ENCODE data around the gene MINPP1. TPM values are rescaled to one million over a fixed set of nuclear protein-coding genes. Genes with fewer than 3 reads are reported as not detected.

Gene MINPP1
- total and polyA plus RNA-seq, 2 donors: 11.1 to 16.9 TPM

- Histone ChIP-seq H3K4me3 (ENCODE audit: low read length in 2 of 2) (no peak overlapping the region), H3K36me3 (ENCODE audit: control insufficient read depth in 2 of 2, insufficient read depth in 2 of 2, low read length in 1 of 2) (peaks cover 9 to 11% of the 10 kb centered on the region in 2 donors), H3K9me3 (ENCODE audit: control insufficient read depth in 2 of 2, insufficient read depth in 1 of 2, low read length in 1 of 2) (peaks cover 2 to 7% of the 10 kb centered on the region in 2 donors), H3K27me3 (ENCODE audit: control insufficient read depth in 2 of 2, insufficient read depth in 1 of 2, low read length in 1 of 2) (no peaks in the 10 kb centered on the region), H3K27ac (ENCODE audit: low read depth in 1 of 2, low read length in 1 of 2) (no peak overlapping the region), H3K4me1 (ENCODE audit: control insufficient read depth in 2 of 2, insufficient read depth in 2 of 2, low read length in 2 of 2) (no peaks in the 10 kb centered on the region)
- 99% methylated on average over 3 of the region's 3 CpGs for WGBS
- DNase-seq (ENCODE audit: low read depth in 6 of 9, low spot score in 9 of 9): no peak
Observed at GRCh38 chr10:87534173-87534858, 29.6 kb downstream of the MINPP1 start.

DNA sequence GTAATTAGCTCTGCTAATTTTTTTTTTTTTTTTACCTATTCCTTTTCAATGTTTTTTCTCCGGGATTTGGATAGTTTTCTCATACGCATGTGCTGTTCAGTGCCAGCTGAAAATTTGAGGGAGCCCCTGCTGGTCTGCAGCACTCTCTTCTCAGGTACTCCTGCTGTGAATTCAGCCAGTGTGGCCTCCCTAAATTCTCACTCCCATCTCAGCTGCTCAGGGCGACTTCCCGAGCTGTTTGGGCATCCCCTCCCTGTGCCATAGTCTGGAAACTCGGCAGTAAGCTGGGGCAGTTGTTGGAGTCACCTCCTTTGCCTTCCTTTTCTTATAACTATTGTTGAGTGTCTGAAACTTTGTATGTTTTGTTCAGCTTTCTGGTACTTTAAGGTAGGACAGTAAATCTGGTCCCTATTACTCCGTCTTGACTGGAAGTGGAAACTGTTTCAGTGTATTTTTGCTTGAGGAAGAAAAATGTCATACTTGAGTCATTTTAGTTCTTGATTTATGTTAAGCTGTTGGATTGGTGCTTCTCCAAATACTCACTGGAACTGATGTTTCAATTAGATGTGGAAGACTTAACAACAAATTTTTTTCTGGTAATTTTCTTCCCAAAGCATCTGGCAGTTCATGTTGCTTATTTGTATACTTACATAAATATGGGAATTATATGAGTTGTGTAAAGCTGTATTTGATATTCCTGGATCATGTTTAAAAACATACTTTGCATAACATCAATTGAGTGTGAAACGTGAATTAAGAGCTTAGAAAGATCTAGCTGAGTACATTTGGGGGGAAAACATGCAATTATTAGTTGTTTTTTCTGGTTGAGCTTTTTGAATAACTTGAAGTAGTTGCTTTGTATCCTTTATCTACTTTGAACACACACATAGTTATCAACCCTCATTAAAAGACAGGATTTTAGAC lies 33.7 kb downstream of the MINPP1 start:
- peaks cover 11 to 13% of the 10 kb centered on the region in 2 donors for H3K36me3 ChIP-seq (ENCODE audit: control insufficient read depth in 2 of 2, insufficient read depth in 2 of 2, low read length in 1 of 2)
- H3K9me3 ChIP-seq (ENCODE audit: control insufficient read depth in 2 of 2, insufficient read depth in 1 of 2, low read length in 1 of 2): peaks cover 1 to 8% of the 10 kb centered on the region in 2 donors
- 96% methylated on average over 7 of the region's 7 CpGs for WGBS
- DNase-seq (ENCODE audit: low read depth in 6 of 9, low spot score in 9 of 9): no peak
- H3K27ac ChIP-seq (ENCODE audit: low read depth in 1 of 2, low read length in 1 of 2): no peak overlapping the region
- no peak overlapping the region for H3K4me3 ChIP-seq (ENCODE audit: low read length in 2 of 2)
- no peaks in the 10 kb centered on the region for H3K27me3 ChIP-seq (ENCODE audit: control insufficient read depth in 2 of 2, insufficient read depth in 1 of 2, low read length in 1 of 2)
- H3K4me1 ChIP-seq (ENCODE audit: control insufficient read depth in 2 of 2, insufficient read depth in 2 of 2, low read length in 2 of 2): no peaks in the 10 kb centered on the region

- H3K4me1 ChIP-seq (ENCODE audit: control insufficient read depth in 2 of 2, insufficient read depth in 2 of 2, low read length in 2 of 2): peaks cover 0 to 1% of the 10 kb centered on the region in 2 donors
- H3K9me3 ChIP-seq (ENCODE audit: control insufficient read depth in 2 of 2, insufficient read depth in 1 of 2, low read length in 1 of 2): peaks cover 1 to 8% of the 10 kb centered on the region in 2 donors
- no peak overlapping the region for H3K4me3 ChIP-seq (ENCODE audit: low read length in 2 of 2)
- no peak overlapping the region for H3K27ac ChIP-seq (ENCODE audit: low read depth in 1 of 2, low read length in 1 of 2)
- WGBS: 97% methylated on average over 1 of the region's 1 CpG
- H3K27me3 ChIP-seq (ENCODE audit: control insufficient read depth in 2 of 2, insufficient read depth in 1 of 2, low read length in 1 of 2): no peaks in the 10 kb centered on the region
- DNase-seq (ENCODE audit: low read depth in 6 of 9, low spot score in 9 of 9): no peak
- peaks cover 9 to 12% of the 10 kb centered on the region in 2 donors for H3K36me3 ChIP-seq (ENCODE audit: control insufficient read depth in 2 of 2, insufficient read depth in 2 of 2, low read length in 1 of 2)
Observed at GRCh38 chr10:87541114-87541513, 36.4 kb downstream of the MINPP1 start.

GRCh38 chr10:87544721-87545120 lies 40.0 kb downstream of the MINPP1 start:
- peaks cover 9 to 16% of the 10 kb centered on the region in 2 donors for H3K36me3 ChIP-seq (ENCODE audit: control insufficient read depth in 2 of 2, insufficient read depth in 2 of 2, low read length in 1 of 2)
- no peak overlapping the region for H3K27ac ChIP-seq (ENCODE audit: low read depth in 1 of 2, low read length in 1 of 2)
- no peak for DNase-seq (ENCODE audit: low read depth in 6 of 9, low spot score in 9 of 9)
- no peak overlapping the region for H3K4me3 ChIP-seq (ENCODE audit: low read length in 2 of 2)
- peaks cover 0 to 3% of the 10 kb centered on the region in 2 donors for H3K4me1 ChIP-seq (ENCODE audit: control insufficient read depth in 2 of 2, insufficient read depth in 2 of 2, low read length in 2 of 2)
- H3K27me3 ChIP-seq (ENCODE audit: control insufficient read depth in 2 of 2, insufficient read depth in 1 of 2, low read length in 1 of 2): no peaks in the 10 kb centered on the region
- H3K9me3 ChIP-seq (ENCODE audit: control insufficient read depth in 2 of 2, insufficient read depth in 1 of 2, low read length in 1 of 2): peaks cover 1 to 8% of the 10 kb centered on the region in 2 donors

DNA sequence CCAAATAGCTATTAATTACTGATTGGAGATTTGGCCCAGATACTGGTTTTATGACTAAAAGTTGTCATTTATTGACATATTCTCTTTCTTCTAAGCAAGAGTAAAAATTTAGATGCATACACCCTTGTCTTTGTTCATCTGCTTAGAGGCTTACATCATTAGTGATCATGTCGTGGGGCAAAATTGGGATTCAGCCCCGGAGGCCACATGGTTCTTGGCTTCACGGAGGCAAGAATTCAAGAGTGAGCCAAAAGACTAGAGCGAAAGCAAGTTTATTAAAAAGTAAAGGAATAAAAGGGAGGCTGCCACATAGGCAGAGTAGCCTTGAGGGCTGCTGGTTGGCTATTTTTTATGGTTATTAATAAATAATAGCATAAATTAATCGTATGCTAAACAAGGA lies 41.1 kb downstream of the MINPP1 start:
- Histone ChIP-seq H3K4me1 (ENCODE audit: control insufficient read depth in 2 of 2, insufficient read depth in 2 of 2, low read length in 2 of 2) (peaks cover 0 to 3% of the 10 kb centered on the region in 2 donors), H3K36me3 (ENCODE audit: control insufficient read depth in 2 of 2, insufficient read depth in 2 of 2, low read length in 1 of 2) (peaks cover 9 to 16% of the 10 kb centered on the region in 2 donors), H3K9me3 (ENCODE audit: control insufficient read depth in 2 of 2, insufficient read depth in 1 of 2, low read length in 1 of 2) (peaks cover 1 to 8% of the 10 kb centered on the region in 2 donors), H3K27me3 (ENCODE audit: control insufficient read depth in 2 of 2, insufficient read depth in 1 of 2, low read length in 1 of 2) (no peaks in the 10 kb centered on the region), H3K27ac (ENCODE audit: low read depth in 1 of 2, low read length in 1 of 2) (no peak overlapping the region), H3K4me3 (ENCODE audit: low read length in 2 of 2) (no peak overlapping the region)
- 78% methylated on average over 5 of the region's 5 CpGs for WGBS
- no peak for DNase-seq (ENCODE audit: low read depth in 6 of 9, low spot score in 9 of 9)

DNA sequence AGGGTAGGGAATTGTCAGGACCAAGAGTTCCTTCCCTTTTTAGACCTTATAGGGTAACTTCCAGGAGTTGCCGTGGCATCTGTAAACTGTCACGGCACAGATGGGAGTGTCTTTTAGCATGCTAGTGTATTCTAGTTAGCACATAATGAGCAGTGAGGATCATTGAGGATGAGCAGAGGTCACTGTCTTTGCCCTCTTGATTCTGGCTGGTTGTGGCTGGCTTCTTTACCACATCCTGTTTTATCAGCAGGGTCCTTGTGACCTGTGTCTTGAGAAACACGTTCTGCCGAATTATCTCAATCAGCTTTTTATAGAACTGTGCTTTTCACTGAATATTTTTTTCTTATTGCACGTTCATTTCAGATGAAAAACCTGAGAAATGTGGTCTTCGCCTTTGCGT lies 41.5 kb downstream of the MINPP1 start:
- H3K27me3 ChIP-seq (ENCODE audit: control insufficient read depth in 2 of 2, insufficient read depth in 1 of 2, low read length in 1 of 2): no peaks in the 10 kb centered on the region
- whole genome bisulfite sequencing: 57% methylated on average over 7 of the region's 7 CpGs
- DNase-seq (ENCODE audit: low read depth in 6 of 9, low spot score in 9 of 9): no peak
- no peak overlapping the region for H3K27ac ChIP-seq (ENCODE audit: low read depth in 1 of 2, low read length in 1 of 2)
- H3K4me3 ChIP-seq (ENCODE audit: low read length in 2 of 2): no peak overlapping the region
- peaks cover 9 to 16% of the 10 kb centered on the region in 2 donors for H3K36me3 ChIP-seq (ENCODE audit: control insufficient read depth in 2 of 2, insufficient read depth in 2 of 2, low read length in 1 of 2)
- H3K4me1 ChIP-seq (ENCODE audit: control insufficient read depth in 2 of 2, insufficient read depth in 2 of 2, low read length in 2 of 2): peaks cover 0 to 3% of the 10 kb centered on the region in 2 donors
- peaks cover 1 to 8% of the 10 kb centered on the region in 2 donors for H3K9me3 ChIP-seq (ENCODE audit: control insufficient read depth in 2 of 2, insufficient read depth in 1 of 2, low read length in 1 of 2)

DNA sequence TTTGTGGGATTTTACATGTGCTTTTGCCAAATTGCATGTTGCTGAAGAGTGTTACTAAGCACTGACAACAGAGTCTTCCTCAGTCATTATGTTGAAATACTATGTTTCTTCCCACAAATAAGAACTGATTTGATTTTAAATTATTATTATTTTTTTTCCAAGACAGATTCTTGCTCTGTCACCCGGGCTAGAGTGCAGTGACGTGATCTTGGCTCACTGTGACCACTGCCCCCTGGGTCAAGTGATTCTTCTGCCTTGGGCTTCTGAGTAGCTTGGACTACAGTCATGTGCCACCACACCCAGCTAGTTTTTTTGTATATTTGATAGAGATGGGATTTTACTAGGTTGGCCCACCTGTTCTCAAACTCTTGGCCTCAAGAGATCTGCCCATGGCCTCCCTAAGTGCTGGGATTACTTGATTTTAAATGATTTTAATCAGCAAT lies 42.3 kb downstream of the MINPP1 start:
- H3K9me3 ChIP-seq (ENCODE audit: control insufficient read depth in 2 of 2, insufficient read depth in 1 of 2, low read length in 1 of 2): peaks cover 1 to 8% of the 10 kb centered on the region in 2 donors
- no peak overlapping the region for H3K27ac ChIP-seq (ENCODE audit: low read depth in 1 of 2, low read length in 1 of 2)
- no peaks in the 10 kb centered on the region for H3K27me3 ChIP-seq (ENCODE audit: control insufficient read depth in 2 of 2, insufficient read depth in 1 of 2, low read length in 1 of 2)
- DNase-seq (ENCODE audit: low read depth in 6 of 9, low spot score in 9 of 9): no peak
- WGBS: 98% methylated on average over 2 of the region's 2 CpGs
- peaks cover 0 to 3% of the 10 kb centered on the region in 2 donors for H3K4me1 ChIP-seq (ENCODE audit: control insufficient read depth in 2 of 2, insufficient read depth in 2 of 2, low read length in 2 of 2)
- peaks cover 4 to 16% of the 10 kb centered on the region in 2 donors for H3K36me3 ChIP-seq (ENCODE audit: control insufficient read depth in 2 of 2, insufficient read depth in 2 of 2, low read length in 1 of 2)
- H3K4me3 ChIP-seq (ENCODE audit: low read length in 2 of 2): no peak overlapping the region

DNA sequence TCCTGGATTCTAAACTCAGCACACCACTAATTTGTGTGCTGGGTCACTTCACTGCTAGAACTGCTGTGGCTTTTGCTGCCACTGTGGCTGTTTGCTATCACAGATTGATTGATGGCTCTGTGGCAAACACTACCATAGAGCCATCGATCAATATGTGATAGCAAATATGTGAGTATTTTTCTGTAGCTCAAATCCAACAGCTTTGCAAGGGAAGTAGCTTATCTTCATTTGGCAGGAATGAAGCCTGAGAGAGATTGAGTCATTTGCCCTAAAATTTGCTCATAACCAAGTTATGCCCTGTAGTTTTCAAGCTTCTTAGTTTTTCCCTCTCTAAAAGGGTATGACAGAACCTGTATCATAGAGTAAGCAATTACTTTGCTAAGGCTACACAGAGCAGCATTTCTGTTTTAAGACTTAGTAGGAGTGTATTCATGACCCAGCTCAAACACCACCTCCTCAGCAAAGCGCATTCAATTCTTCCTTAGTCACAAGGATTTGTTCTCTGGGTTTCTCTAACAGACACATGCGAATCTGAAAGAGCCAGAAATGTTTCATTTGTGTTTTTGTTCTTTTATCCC lies 43.1 kb downstream of the MINPP1 start:
- Histone ChIP-seq H3K4me1 (ENCODE audit: control insufficient read depth in 2 of 2, insufficient read depth in 2 of 2, low read length in 2 of 2) (peaks cover 0 to 3% of the 10 kb centered on the region in 2 donors), H3K36me3 (ENCODE audit: control insufficient read depth in 2 of 2, insufficient read depth in 2 of 2, low read length in 1 of 2) (peaks cover 0 to 10% of the 10 kb centered on the region in 2 donors), H3K9me3 (ENCODE audit: control insufficient read depth in 2 of 2, insufficient read depth in 1 of 2, low read length in 1 of 2) (peaks cover under 1 to 4% of the 10 kb centered on the region in 2 donors), H3K4me3 (ENCODE audit: low read length in 2 of 2) (no peak overlapping the region), H3K27ac (ENCODE audit: low read depth in 1 of 2, low read length in 1 of 2) (no peak overlapping the region), H3K27me3 (ENCODE audit: control insufficient read depth in 2 of 2, insufficient read depth in 1 of 2, low read length in 1 of 2) (no peaks in the 10 kb centered on the region)
- 81% methylated on average over 3 of the region's 3 CpGs for WGBS
- no peak for DNase-seq (ENCODE audit: low read depth in 6 of 9, low spot score in 9 of 9)

- DNase-seq (ENCODE audit: low read depth in 6 of 9, low spot score in 9 of 9): no peak
- no peaks in the 10 kb centered on the region for H3K27me3 ChIP-seq (ENCODE audit: control insufficient read depth in 2 of 2, insufficient read depth in 1 of 2, low read length in 1 of 2)
- H3K4me1 ChIP-seq (ENCODE audit: control insufficient read depth in 2 of 2, insufficient read depth in 2 of 2, low read length in 2 of 2): peaks cover 0 to 3% of the 10 kb centered on the region in 2 donors
- no peaks in the 10 kb centered on the region for H3K9me3 ChIP-seq (ENCODE audit: control insufficient read depth in 2 of 2, insufficient read depth in 1 of 2, low read length in 1 of 2)
- WGBS: 99% methylated on average over 2 of the region's 2 CpGs
- H3K4me3 ChIP-seq (ENCODE audit: low read length in 2 of 2): no peak overlapping the region
- H3K27ac ChIP-seq (ENCODE audit: low read depth in 1 of 2, low read length in 1 of 2): no peak overlapping the region
- H3K36me3 ChIP-seq (ENCODE audit: control insufficient read depth in 2 of 2, insufficient read depth in 2 of 2, low read length in 1 of 2): peaks cover 0 to 4% of the 10 kb centered on the region in 2 donors
Observed at GRCh38 chr10:87550741-87551140, 46.0 kb downstream of the MINPP1 start.

Measured in thymus (tissue), 11 donors.